AG20443 (cell line): ENCODE data around the gene UTF1.

Experiments
- DNase-seq: peaks from one replicate; pipeline ENCODE4 v3.0.0; 2012; ENCODE audit warnings: low spot score, mixed read lengths

The UTF1 gene

GRCh38 chr10:133278577-133279265 lies 48.7 kb downstream of the UTF1 start:
- DNase-seq, result no peak

- no peak for DNase-seq
These were observed 49.6 kb downstream of the UTF1 start for GRCh38 chr10:133279326-133280226.

- DNase-seq, result no peak
These were observed 50.5 kb downstream of the UTF1 start for GRCh38 chr10:133280391-133281059.

GRCh38 chr10:133281084-133281483 lies 51.1 kb downstream of the UTF1 start:
- no peak for DNase-seq
